Panc1 (cell line): ENCODE data around the gene FKBP4. TPM values are rescaled to one million over a fixed set of nuclear protein-coding genes. Genes with fewer than 3 reads are reported as not detected.

Experiments used
- ATAC-seq: fragments of 200-7000 bp; cut with Tn5 transposase; 2 replicates; pipeline ENCODE4 v1.9.1; 2020; ENCODE audit warnings: mild to moderate bottlenecking, moderate library complexity
- BruUV-seq: library from RNA; stranded (reverse); fragments of 400-500 nt; replicated peaks from 2 replicates; lab custom pipeline; 2021; lab: Mats Ljungman, UMichigan
- CTCF ChIA-PET: fragments of 300-600 bp; sonication (Branson Sonifier 250); formaldehyde crosslinking; loops from one replicate; lab custom pipeline; 2022; ENCODE audit warnings: antibody characterized with exemption; lab: Charles Lee
- POLR2A ChIA-PET: fragments of 300-600 bp; sonication (Branson Sonifier 250); formaldehyde crosslinking; loops from one replicate; lab custom pipeline; 2022; ENCODE audit warnings: antibody characterized with exemption; lab: Charles Lee
- DNase-seq: peaks from one replicate; pipeline ENCODE4 v3.0.0-alpha.2; 2010; ENCODE audit warnings: low read depth, low spot score
- H3K27ac ChIP-seq: 2 replicates; pipeline ENCODE4 v1.5.1; 2011; ENCODE audit warnings: mild to moderate bottlenecking, low read length, inconsistent platforms
- H3K27me3 ChIP-seq: fragments of 200-500 bp; sonication (Bioruptor generic); 2 replicates; pipeline ENCODE4 v1.6.0; 2014; ENCODE audit warnings: low read length, inconsistent platforms; ENCODE audit not compliant: control insufficient read depth, insufficient read depth
- H3K36me3 ChIP-seq: fragments of 200-500 bp; sonication (Bioruptor generic); 2 replicates; pipeline ENCODE4 v1.5.1; 2014; ENCODE audit warnings: inconsistent platforms, mild to moderate bottlenecking, low read length, moderate library complexity; ENCODE audit not compliant: control insufficient read depth, insufficient read depth
- H3K4me1 ChIP-seq: 2 replicates; pipeline ENCODE4 v1.5.1; 2011; ENCODE audit warnings: inconsistent platforms, mild to moderate bottlenecking, low read length, moderate library complexity; ENCODE audit not compliant: control insufficient read depth, insufficient read depth
- H3K4me3 ChIP-seq, 2 experiments: 2 replicates each; pipeline ENCODE4 v1.5.1; 2011 to 2012; ENCODE audit warnings: low read depth in 2 of 2, low read length in 2 of 2, mild to moderate bottlenecking in 2 of 2, inconsistent platforms in 1 of 2, moderate library complexity in 1 of 2
- H3K9me3 ChIP-seq: fragments of 200-500 bp; sonication (Bioruptor generic); 2 replicates; pipeline ENCODE4 v1.5.1; 2014; ENCODE audit warnings: low read depth, mild to moderate bottlenecking, inconsistent platforms, low read length, moderate library complexity; ENCODE audit not compliant: control insufficient read depth, insufficient read depth
- CTCF ChIP-seq: fragments of 450-650 bp; IDR thresholded peaks from 2 replicates; pipeline ENCODE4 v1.5.1; 2017; ENCODE audit warnings: mild to moderate bottlenecking
- POLR2AphosphoS5 ChIP-seq: IDR thresholded peaks from 2 replicates; pipeline ENCODE4 v1.6.1; 2012; ENCODE audit warnings: mild to moderate bottlenecking, low read depth, low read length, moderate library complexity
- REST ChIP-seq, 2 experiments: IDR thresholded peaks; 2 replicates each; pipeline ENCODE4 v1.6.1; 2011 to 2012; ENCODE audit warnings: low read depth in 2 of 2, control low read depth in 1 of 2, low read length in 1 of 2, mild to moderate bottlenecking in 1 of 2, moderate library complexity in 1 of 2; ENCODE audit not compliant: insufficient read depth in 1 of 2
- SIN3A ChIP-seq: IDR thresholded peaks from 2 replicates; pipeline ENCODE4 v1.6.1; 2012; ENCODE audit warnings: low read depth, mild to moderate bottlenecking, low read length, moderate library complexity, borderline replicate concordance; ENCODE audit not compliant: insufficient read depth
- TCF7L2 ChIP-seq: IDR thresholded peaks from 2 replicates; pipeline ENCODE4 v1.6.1; 2011; ENCODE audit warnings: mild to moderate bottlenecking, low read depth, low read length, inconsistent platforms
- in situ Hi-C: cut with HindIII; loops from 2 replicates; pipeline ENCODE4 v1.10.0; 2016; ENCODE audit warnings: low sequenced_read_pairs, low pct_unique_long_range_greater_than_20kb
- intact Hi-C: fragments of 100-400 bp; cut with micrococcal nuclease; formaldehyde crosslinking; loops from one replicate; pipeline ENCODE4 v1.10.0; 2022; ENCODE audit not compliant: unreplicated experiment
- total RNA-seq: library from RNA; stranded (reverse); gene quantifications from one replicate; pipeline ENCODE4 v1.2.1, GENCODE V29; 2021; ENCODE audit not compliant: unreplicated experiment

Gene FKBP4
- total RNA-seq, 1 experiment from 2014 or later, result 64.9 TPM

GRCh38 chr12:2749580-2749979 is 45.2 kb upstream of the FKBP4 start:
- DNase-seq (no peak), ATAC-seq (no peak)
- Histone ChIP-seq H3K27ac (no peak overlapping the region), H3K27me3 (peaks cover 10% of the 10 kb centered on the region), H3K36me3 (no peaks in the 10 kb centered on the region), H3K9me3 (no peaks in the 10 kb centered on the region), H3K4me3 (no peak overlapping the region), H3K4me1 (no peaks in the 10 kb centered on the region)
- intact Hi-C loops, result no loop called here
- no peak for TF ChIP-seq CTCF
- no peak for TF ChIP-seq REST (IDR thresholded peaks at IDR 0.05; ENCODE audit: insufficient read depth in 1 of 2, low read depth in 2 of 2, low read length in 1 of 2)
- no peak for TF ChIP-seq TCF7L2
- no peak for TF ChIP-seq SIN3A
- no peak for TF ChIP-seq POLR2AphosphoS5
- BruUV-seq, result no TSS peak
- CTCF ChIA-PET, result no interaction called here
- in situ Hi-C loops, result no loop called here
- POLR2A ChIA-PET, result no interaction called here

GRCh38 chr12:2750185-2750584 is 44.6 kb upstream of the FKBP4 start:
- H3K9me3 ChIP-seq, result no peaks in the 10 kb centered on the region
- no peaks in the 10 kb centered on the region for H3K4me1 ChIP-seq
- no peaks in the 10 kb centered on the region for H3K36me3 ChIP-seq
- H3K4me3 ChIP-seq, result no peak overlapping the region
- TF ChIP-seq CTCF, result no peak
- no peak for TF ChIP-seq REST (IDR thresholded peaks at IDR 0.05; ENCODE audit: insufficient read depth in 1 of 2, low read depth in 2 of 2, low read length in 1 of 2)
- no peak for TF ChIP-seq SIN3A
- no peak for TF ChIP-seq TCF7L2
- no peak for TF ChIP-seq POLR2AphosphoS5
- in situ Hi-C loops, result no loop called here
- ChIA-PET POLR2A (no interaction called here), CTCF (no interaction called here)
- ATAC-seq (no peak), DNase-seq (no peak)
- no TSS peak for BruUV-seq
- H3K27ac ChIP-seq, result no peak overlapping the region
- H3K27me3 ChIP-seq, result peaks cover 8% of the 10 kb centered on the region
- intact Hi-C loops, result no loop called here
